ENCODE data around the gene MS4A1. TPM values are rescaled to one million over a fixed set of nuclear protein-coding genes. Genes with fewer than 3 reads are reported as not detected.
A peak's percentile ranks its signal among the peaks of the same experiment; 100 is the strongest.
"Not testable (repeated sequence)": the region's sequence is repeated elsewhere in the genome, so short reads cannot be mapped to it uniquely, and the experiment has no call there.

MS4A1 gene
- total RNA-seq, 1 experiment from 2014 or later: not detected

DNA sequence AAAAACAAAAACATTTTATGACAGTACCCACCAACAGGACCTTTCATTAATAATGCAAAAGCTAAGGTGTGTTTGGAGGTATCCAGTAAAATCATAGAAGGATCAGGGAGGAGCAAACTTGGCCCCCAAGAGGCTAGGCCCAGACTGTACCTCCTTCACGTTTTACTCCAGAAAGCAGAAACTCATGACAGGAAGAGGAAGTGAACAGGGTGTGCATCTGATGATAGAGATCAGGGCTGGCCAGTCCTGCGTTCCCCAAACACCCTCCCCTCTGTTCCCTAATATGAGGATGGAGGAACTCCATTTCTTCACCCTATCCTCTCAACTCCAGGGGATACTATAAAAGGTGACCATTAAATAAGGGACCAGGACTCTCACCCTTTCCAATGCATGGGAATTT is 26.7 kb downstream of the MS4A1 start:
- DNase-seq: no peak
- H3K36me3 ChIP-seq (replicated peaks; ENCODE audit: control insufficient read depth, insufficient read depth, low read length): no peaks in the 10 kb centered on the region

DNA sequence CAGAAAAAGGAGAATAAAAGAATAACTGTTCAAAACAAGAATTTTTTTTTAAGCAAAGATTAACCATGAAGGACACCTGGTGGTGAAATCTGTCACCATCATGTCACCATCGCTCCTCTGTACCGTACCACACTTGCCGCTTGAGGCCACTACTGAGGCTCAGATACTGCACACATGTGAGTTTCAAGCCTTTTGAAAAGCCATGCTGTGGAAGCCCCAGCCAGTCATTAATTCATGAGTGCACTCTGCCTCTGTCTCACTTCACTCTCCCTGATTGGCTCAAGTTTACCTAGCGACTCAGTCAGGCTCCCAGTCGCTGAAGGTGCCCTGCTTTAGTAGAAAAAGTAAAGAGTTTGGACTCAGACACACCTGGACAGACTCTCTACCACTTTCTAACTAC is 30.3 kb downstream of the MS4A1 start:
- DNase-seq: peak; percentile 79
- H3K4me3 ChIP-seq (ENCODE audit: insufficient read depth, low read depth, low read length): no peak overlapping the region
- no peaks in the 10 kb centered on the region for H3K36me3 ChIP-seq (replicated peaks; ENCODE audit: control insufficient read depth, insufficient read depth, low read length)
- H3K27me3 ChIP-seq (ENCODE audit: control insufficient read depth, insufficient read depth, low read length): no peaks in the 10 kb centered on the region

More for the DNA sequence above, 26.7 kb downstream of the MS4A1 start:
- H3K4me3 ChIP-seq (ENCODE audit: insufficient read depth, low read depth, low read length): no peak overlapping the region
- H3K27me3 ChIP-seq (ENCODE audit: control insufficient read depth, insufficient read depth, low read length): no peaks in the 10 kb centered on the region

GRCh38 chr11:60492488-60493009 is 36.9 kb downstream of the MS4A1 start, which contains the start of gene MS4A12:
Gene MS4A12 (plus strand): TSS chr11:60492778. CDS start chr11:60497319, 4,541 bp downstream.
- H3K36me3 ChIP-seq (replicated peaks; ENCODE audit: control insufficient read depth, insufficient read depth, low read length): no peaks in the 10 kb centered on the region
- DNase-seq: no peak
- H3K4me3 ChIP-seq (ENCODE audit: insufficient read depth, low read depth, low read length): no peak within 1 kb of the TSS
- no peaks in the 10 kb centered on the region for H3K27me3 ChIP-seq (ENCODE audit: control insufficient read depth, insufficient read depth, low read length)

GRCh38 chr11:60493454-60493853 is 37.8 kb downstream of the MS4A1 start:
- Histone ChIP-seq H3K36me3 (replicated peaks; ENCODE audit: control insufficient read depth, insufficient read depth, low read length) (no peaks in the 10 kb centered on the region), H3K4me3 (ENCODE audit: insufficient read depth, low read depth, low read length) (no peak overlapping the region), H3K27me3 (ENCODE audit: control insufficient read depth, insufficient read depth, low read length) (no peaks in the 10 kb centered on the region)
- no peak for DNase-seq

DNA sequence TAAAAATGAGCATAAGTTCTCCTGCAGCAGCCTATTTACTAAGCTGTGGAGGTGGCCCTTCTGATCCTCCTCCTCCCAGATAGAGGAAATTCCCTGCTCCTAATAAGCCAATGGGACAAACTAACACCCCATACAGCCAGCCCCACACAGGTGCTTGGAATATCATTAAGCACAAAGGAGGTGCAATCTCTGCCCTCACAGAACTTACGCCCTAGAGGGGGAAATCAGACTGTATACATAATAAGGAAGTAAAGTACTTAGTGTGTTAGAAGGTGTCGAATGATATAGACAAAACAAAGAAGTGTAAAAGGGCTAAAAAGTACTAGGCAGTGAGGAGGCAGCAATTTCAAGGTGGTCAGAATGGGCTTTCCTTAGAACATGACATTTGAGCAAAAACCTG is 42.8 kb downstream of the MS4A1 start:
- Histone ChIP-seq H3K36me3 (replicated peaks; ENCODE audit: control insufficient read depth, insufficient read depth, low read length) (no peaks in the 10 kb centered on the region), H3K4me3 (ENCODE audit: insufficient read depth, low read depth, low read length) (no peak overlapping the region), H3K27me3 (ENCODE audit: control insufficient read depth, insufficient read depth, low read length) (no peaks in the 10 kb centered on the region)
- no peak for DNase-seq

DNA sequence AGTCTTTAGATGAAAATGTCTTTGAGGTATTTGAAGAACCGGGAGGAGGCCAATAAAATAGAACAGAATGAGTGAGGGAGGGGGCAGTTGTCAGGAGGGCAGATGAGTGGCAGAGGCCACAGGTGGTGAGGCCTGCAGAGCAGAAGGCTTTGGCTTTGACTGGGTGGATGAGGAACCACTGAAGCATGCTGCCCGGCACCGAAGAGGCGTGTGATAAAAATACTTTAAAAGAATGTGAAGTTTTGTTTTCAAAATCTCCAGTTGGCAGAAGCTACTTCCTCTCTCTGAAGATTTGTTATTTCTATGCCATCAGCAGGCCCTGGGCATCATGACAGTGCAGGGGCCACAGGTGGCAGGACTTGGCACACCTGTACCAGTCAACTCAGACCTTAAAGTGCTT is 43.2 kb downstream of the MS4A1 start:
- Histone ChIP-seq H3K36me3 (replicated peaks; ENCODE audit: control insufficient read depth, insufficient read depth, low read length) (no peaks in the 10 kb centered on the region), H3K27me3 (ENCODE audit: control insufficient read depth, insufficient read depth, low read length) (no peaks in the 10 kb centered on the region), H3K4me3 (ENCODE audit: insufficient read depth, low read depth, low read length) (no peak overlapping the region)
- DNase-seq: no peak

DNA sequence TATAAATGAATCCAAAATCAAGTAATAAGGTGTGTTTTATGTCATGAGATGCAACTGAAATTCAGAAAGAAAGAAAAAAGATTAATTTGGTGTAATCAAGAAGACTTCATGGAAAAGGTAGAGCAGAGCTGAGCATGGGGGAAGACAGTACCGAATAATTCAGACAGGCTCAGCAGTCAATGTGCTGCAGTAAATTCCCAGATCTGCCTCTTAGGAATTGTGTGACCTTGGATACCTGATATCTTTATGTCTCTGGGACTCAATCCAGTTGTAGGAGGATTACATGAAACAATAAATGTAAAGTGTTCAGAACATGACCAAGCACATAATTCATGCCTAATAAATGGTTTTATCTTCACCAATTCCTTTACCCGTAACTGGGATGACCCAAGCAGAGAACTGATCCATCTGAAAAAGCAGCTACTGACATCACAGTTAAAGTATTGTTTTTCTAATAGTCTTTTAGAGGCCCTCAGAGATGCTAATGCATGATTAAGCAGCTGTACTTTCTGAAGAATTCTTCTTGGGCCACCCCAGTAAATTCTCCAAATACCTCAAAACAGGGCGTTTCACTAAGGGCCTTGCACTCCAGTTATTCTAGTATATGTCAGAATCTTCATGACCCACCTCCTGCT is 44.7 kb downstream of the MS4A1 start:
- peak; percentile 39 for DNase-seq
- no peaks in the 10 kb centered on the region for H3K36me3 ChIP-seq (replicated peaks; ENCODE audit: control insufficient read depth, insufficient read depth, low read length)
- H3K27me3 ChIP-seq (ENCODE audit: control insufficient read depth, insufficient read depth, low read length): no peaks in the 10 kb centered on the region
- H3K4me3 ChIP-seq (ENCODE audit: insufficient read depth, low read depth, low read length): no peak overlapping the region

DNA sequence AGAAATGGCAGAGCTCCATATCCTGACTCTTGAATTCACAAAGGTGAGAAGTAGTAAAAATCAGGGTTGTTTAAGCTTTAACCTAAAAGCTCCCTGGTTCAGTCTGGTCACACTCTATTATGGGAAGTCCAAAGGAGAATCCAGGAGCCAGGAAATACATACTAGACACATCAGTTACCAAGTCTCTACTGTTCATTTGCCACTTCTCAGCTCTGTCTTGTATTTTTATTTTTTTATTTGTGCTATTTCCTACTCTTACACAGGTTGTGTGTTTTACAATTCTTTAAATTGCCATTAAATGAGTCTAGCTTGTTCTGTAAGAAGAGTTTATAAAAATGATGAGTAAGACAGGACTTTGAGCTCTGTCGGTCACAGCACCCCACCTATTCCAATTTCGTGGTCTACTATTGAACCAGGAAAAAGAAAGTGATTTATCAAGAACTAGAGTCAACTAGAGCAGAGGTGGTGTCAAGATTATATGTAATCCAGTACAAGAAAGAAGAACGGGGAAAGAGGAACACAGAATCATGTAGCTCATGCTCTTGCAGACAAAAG is 46.7 kb downstream of the MS4A1 start:
- DNase-seq: no peak
- Histone ChIP-seq H3K4me3 (ENCODE audit: insufficient read depth, low read depth, low read length) (no peak overlapping the region), H3K36me3 (replicated peaks; ENCODE audit: control insufficient read depth, insufficient read depth, low read length) (no peaks in the 10 kb centered on the region), H3K27me3 (ENCODE audit: control insufficient read depth, insufficient read depth, low read length) (no peaks in the 10 kb centered on the region)

- DNase-seq: no peak
- no peaks in the 10 kb centered on the region for H3K27me3 ChIP-seq (ENCODE audit: control insufficient read depth, insufficient read depth, low read length)
- no peak overlapping the region for H3K4me3 ChIP-seq (ENCODE audit: insufficient read depth, low read depth, low read length)
- H3K36me3 ChIP-seq (replicated peaks; ENCODE audit: control insufficient read depth, insufficient read depth, low read length): no peaks in the 10 kb centered on the region
Measured at GRCh38 chr11:60504219-60504905, 48.7 kb downstream of the MS4A1 start.

DNA sequence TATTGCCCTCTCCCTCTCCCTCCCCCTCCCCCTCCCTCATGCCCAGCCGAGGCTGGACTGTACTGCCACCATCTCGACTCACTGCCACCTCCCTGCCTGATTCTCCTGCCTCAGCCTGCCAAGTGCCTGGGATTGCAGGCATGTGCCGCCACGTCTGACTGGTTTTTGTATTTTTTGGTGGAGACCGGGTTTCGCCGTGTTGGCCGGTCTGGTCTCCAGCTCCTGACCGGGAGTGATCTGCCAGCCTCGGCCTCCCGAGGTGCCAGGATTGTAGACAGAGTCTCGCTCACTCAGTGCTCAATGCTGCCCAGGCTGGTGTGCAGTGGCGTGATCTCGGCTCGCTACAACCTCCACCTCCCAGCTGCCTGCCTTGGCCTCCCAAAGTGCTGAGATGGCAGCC is 54.0 kb downstream of the MS4A1 start:
- not testable (repeated sequence) for H3K36me3 ChIP-seq (replicated peaks; ENCODE audit: control insufficient read depth, insufficient read depth, low read length); H3K4me3 ChIP-seq (ENCODE audit: insufficient read depth, low read depth, low read length); H3K27me3 ChIP-seq (ENCODE audit: control insufficient read depth, insufficient read depth, low read length); DNase-seq

DNA sequence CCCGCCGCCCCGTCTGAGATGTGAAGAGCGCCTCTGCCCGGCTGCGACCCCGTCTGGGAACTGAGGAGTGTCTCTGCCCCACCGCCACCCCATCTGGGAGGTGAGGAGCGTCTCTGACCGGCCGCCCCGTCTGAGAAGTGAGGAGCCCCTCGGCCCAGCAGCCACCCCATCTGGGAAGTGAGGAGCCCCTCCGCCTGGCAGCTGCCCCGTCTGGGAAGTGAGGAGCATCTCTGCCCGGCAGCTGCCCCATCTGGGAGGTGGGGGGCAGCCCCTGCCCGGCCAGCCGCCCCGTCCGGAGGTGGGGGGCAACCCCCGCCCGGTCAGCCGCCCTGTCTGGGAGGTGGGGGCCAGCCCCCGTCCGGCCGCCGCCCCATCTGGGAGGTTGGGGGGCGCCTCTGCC is 54.6 kb downstream of the MS4A1 start:
- H3K4me3 ChIP-seq (ENCODE audit: insufficient read depth, low read depth, low read length); H3K36me3 ChIP-seq (replicated peaks; ENCODE audit: control insufficient read depth, insufficient read depth, low read length); DNase-seq; H3K27me3 ChIP-seq (ENCODE audit: control insufficient read depth, insufficient read depth, low read length): not testable (repeated sequence)

DNA sequence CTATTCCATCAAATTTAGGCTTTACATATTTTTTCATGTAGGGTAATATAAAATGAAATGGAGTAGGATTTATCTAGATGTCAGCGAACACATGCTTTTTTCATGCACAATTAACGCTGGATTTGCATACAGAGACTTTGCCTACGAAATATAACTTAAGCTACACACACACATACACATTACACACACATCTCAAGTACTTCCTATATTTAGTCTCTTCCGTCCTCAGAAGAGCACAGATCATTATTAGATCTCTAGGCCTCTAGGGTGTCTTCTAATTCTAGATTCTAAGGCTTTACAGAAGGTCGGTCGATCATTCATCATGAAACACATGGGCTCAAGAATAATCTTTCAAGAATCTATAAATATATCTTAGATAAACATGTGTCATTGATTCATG is 55.7 kb downstream of the MS4A1 start:
- no peaks in the 10 kb centered on the region for H3K27me3 ChIP-seq (ENCODE audit: control insufficient read depth, insufficient read depth, low read length)
- no peaks in the 10 kb centered on the region for H3K36me3 ChIP-seq (replicated peaks; ENCODE audit: control insufficient read depth, insufficient read depth, low read length)
- DNase-seq: no peak
- no peak overlapping the region for H3K4me3 ChIP-seq (ENCODE audit: insufficient read depth, low read depth, low read length)

DNA sequence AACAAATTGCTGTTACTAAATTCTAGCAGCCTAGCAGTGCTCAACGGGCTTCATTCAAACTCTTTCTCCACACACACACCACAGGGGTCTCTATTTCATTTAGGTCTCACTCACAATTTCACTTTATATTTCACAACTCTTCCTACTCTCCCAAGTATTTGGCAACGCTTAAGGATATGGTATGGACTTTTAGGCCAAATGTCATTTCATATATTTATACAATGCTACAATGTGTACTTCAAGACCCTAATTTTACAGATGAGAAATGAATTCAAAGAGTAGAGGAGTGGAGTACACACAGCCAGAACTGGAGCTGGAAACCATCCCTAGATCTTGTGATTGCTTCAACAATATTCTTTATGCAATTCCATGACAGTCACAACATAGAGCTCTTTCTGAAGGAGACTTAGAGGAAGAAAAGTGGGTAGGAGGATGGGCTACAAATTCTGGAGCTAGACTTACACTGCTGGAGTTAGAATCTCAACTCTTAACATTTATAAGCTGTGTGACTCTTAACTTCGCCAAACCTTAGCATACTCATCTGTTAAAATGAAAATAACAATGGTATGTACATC is 57.1 kb downstream of the MS4A1 start:
- no peaks in the 10 kb centered on the region for H3K27me3 ChIP-seq (ENCODE audit: control insufficient read depth, insufficient read depth, low read length)
- H3K36me3 ChIP-seq (replicated peaks; ENCODE audit: control insufficient read depth, insufficient read depth, low read length): no peaks in the 10 kb centered on the region
- DNase-seq: no peak
- H3K4me3 ChIP-seq (ENCODE audit: insufficient read depth, low read depth, low read length): no peak overlapping the region

- no peaks in the 10 kb centered on the region for H3K36me3 ChIP-seq (replicated peaks; ENCODE audit: control insufficient read depth, insufficient read depth, low read length)
- H3K4me3 ChIP-seq (ENCODE audit: insufficient read depth, low read depth, low read length): no peak overlapping the region
- no peak for DNase-seq
Measured at GRCh38 chr11:60513496-60514460, 58.1 kb downstream of the MS4A1 start.

More at GRCh38 chr11:60513496-60514460, 58.1 kb downstream of the MS4A1 start:
- H3K27me3 ChIP-seq (ENCODE audit: control insufficient read depth, insufficient read depth, low read length): no peaks in the 10 kb centered on the region

Measured in H7 (cell line).